Activated B cell treated with CpG ODN at 0.5 μM for 24 hours (primary cell): Measurements from ENCODE around the gene RBP4. TPM values are rescaled to one million over a fixed set of nuclear protein-coding genes. Genes with fewer than 3 reads are reported as not detected.

Experiments used
- ATAC-seq: fragments of 200-7000 bp; cut with Tn5 transposase; one replicate; pipeline ENCODE4 v1.10.0; 2021; ENCODE audit warnings: low read depth, mild to moderate bottlenecking, moderate library complexity
- CTCF ChIA-PET: fragments of 350-600 bp; sonication (Branson Sonifier 250); formaldehyde crosslinking; loops from one replicate; lab custom pipeline; 2021; ENCODE audit warnings: antibody characterized with exemption; lab: Charles Lee
- POLR2A ChIA-PET: fragments of 350-600 bp; sonication (Branson Sonifier 250); formaldehyde crosslinking; loops from one replicate; lab custom pipeline; 2021; ENCODE audit warnings: antibody characterized with exemption; lab: Charles Lee
- DNase-seq: peaks from one replicate; pipeline ENCODE4 v3.0.0; 2022
- H3K27ac Mint-ChIP-seq: one replicate; pipeline ENCODE4 v1.8.0; 2020; ENCODE audit warnings: mixed read lengths
- H3K27me3 Mint-ChIP-seq: one replicate; pipeline ENCODE4 v1.8.0; 2021; ENCODE audit warnings: mixed read lengths
- H3K36me3 Mint-ChIP-seq: one replicate; pipeline ENCODE4 v1.8.0; 2021; ENCODE audit warnings: low read depth, mixed read lengths
- H3K4me1 Mint-ChIP-seq: one replicate; pipeline ENCODE4 v1.8.0; 2021; ENCODE audit warnings: mixed read lengths
- H3K4me3 Mint-ChIP-seq: one replicate; pipeline ENCODE4 v1.8.0; 2020; ENCODE audit warnings: mild to moderate bottlenecking, mixed read lengths
- H3K9me3 Mint-ChIP-seq: one replicate; pipeline ENCODE4 v1.8.0; 2020; ENCODE audit warnings: mixed read lengths
- intact Hi-C: fragments of 100-400 bp; cut with micrococcal nuclease; formaldehyde crosslinking; loops from one replicate; pipeline ENCODE4 v1.15.1; 2024
- total RNA-seq: library from RNA; stranded (reverse); gene quantifications from 2 replicates; pipeline ENCODE4 v1.2.3, GENCODE V29; 2022
- TF ChIP-seq, protein P1 (sequence below): fragments of 200-600 bp; IDR thresholded peaks from one replicate; pipeline ENCODE4 v1.8.0; 2022; ENCODE audit warnings: antibody characterized with exemption, mild to moderate bottlenecking

Gene RBP4
- total RNA-seq, 1 donor from 2014 or later: not detected

DNA sequence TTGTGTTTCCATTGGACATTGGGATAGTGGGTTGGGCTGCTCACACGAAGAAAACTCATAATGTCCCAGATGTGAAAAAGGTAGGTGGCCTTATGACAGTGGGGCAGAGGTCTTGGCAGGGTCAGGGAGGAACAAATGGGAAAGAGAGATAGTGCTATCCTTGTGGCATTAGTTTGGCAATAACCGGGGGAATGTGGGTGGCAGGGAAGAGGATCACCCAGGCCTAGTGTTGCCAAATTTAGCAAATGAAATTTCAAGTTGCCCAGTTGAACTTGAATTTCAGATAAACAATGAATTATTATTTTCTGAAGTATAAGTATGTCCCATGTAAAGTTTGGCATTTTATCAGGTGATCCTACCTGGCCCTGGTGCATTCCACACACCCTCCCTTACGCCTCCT is 12.1 kb upstream of the RBP4 start:
- ChIA-PET POLR2A (no interaction called here), CTCF (no interaction called here)
- H3K36me3 Mint-ChIP-seq: no peaks in the 10 kb centered on the region
- ATAC-seq (no peak), DNase-seq (no peak)
- H3K4me3 Mint-ChIP-seq: no peak overlapping the region
- H3K27ac Mint-ChIP-seq: no peak overlapping the region
- peaks cover 8% of the 10 kb centered on the region for H3K4me1 Mint-ChIP-seq
- intact Hi-C loops: no loop called here
- H3K9me3 Mint-ChIP-seq: no peaks in the 10 kb centered on the region
- peaks cover 7% of the 10 kb centered on the region for H3K27me3 Mint-ChIP-seq
- TF ChIP-seq, protein P1, sequence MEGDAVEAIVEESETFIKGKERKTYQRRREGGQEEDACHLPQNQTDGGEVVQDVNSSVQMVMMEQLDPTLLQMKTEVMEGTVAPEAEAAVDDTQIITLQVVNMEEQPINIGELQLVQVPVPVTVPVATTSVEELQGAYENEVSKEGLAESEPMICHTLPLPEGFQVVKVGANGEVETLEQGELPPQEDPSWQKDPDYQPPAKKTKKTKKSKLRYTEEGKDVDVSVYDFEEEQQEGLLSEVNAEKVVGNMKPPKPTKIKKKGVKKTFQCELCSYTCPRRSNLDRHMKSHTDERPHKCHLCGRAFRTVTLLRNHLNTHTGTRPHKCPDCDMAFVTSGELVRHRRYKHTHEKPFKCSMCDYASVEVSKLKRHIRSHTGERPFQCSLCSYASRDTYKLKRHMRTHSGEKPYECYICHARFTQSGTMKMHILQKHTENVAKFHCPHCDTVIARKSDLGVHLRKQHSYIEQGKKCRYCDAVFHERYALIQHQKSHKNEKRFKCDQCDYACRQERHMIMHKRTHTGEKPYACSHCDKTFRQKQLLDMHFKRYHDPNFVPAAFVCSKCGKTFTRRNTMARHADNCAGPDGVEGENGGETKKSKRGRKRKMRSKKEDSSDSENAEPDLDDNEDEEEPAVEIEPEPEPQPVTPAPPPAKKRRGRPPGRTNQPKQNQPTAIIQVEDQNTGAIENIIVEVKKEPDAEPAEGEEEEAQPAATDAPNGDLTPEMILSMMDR: no peak

DNA sequence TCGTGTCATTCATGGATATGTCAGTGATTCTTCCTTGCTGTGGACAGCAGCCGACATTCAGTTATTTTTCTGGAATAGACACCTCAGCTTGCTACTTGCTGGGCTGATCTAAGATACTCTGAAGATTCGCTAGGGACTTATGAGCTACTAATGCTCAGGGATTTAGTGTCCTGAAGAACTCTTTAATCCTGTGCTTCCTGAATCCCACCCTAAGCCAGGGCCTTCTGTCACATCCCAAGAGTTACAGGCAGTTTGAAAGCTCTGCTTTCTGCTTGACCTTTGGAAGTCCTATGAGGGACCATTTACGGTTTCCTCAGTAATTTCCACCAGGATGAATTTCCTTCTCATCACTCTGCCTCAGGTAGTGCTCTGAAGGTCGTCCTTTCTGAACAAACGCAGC is 11.3 kb upstream of the RBP4 start, which contains the start of gene PDE6C:
Gene PDE6C (plus strand): TSS at position 227 of the 400 bp plus-strand sequence. CDS start 189 bp downstream, outside the sequence.
- no peak for DNase-seq
- peaks cover 8% of the 10 kb centered on the region for H3K4me1 Mint-ChIP-seq
- CTCF ChIA-PET: no interaction called here
- intact Hi-C loops: no loop called here
- H3K27ac Mint-ChIP-seq: no peak within 1 kb of the TSS
- peaks cover 6% of the 10 kb centered on the region for H3K9me3 Mint-ChIP-seq
- ATAC-seq: no peak
- H3K4me3 Mint-ChIP-seq: no peak within 1 kb of the TSS
- peaks cover 8% of the 10 kb centered on the region for H3K27me3 Mint-ChIP-seq
- TF ChIP-seq, protein P1: no peak
- H3K36me3 Mint-ChIP-seq: no peaks in the 10 kb centered on the region
- POLR2A ChIA-PET: no interaction called here

DNA sequence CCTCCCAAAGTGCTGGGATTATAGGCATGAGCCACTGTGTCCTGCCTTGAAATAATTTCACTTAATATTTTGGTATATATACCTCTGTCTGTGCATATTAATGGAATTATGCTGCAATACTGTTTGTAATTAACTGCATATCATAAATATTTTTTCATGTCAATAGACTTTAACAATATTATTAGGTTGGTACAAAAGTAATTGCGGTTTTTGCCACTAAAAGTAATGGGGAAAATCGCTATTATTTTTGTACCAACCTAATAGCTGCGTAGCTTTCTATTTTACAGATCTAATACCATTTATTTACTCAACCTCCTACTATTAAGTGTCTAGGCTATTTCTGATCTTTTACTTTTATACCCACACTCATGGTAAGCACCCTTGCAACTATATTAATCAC is 7.4 kb upstream of the RBP4 start:
- Mint-ChIP-seq H3K4me3 (no peak overlapping the region), H3K4me1 (no peaks in the 10 kb centered on the region), H3K36me3 (no peaks in the 10 kb centered on the region), H3K27ac (no peak overlapping the region), H3K27me3 (peaks cover 26% of the 10 kb centered on the region), H3K9me3 (peaks cover 11% of the 10 kb centered on the region)
- TF ChIP-seq, protein P1: no peak
- intact Hi-C loops: no loop called here
- ChIA-PET CTCF (no interaction called here), POLR2A (no interaction called here)
- ATAC-seq (no peak), DNase-seq (no peak)

DNA sequence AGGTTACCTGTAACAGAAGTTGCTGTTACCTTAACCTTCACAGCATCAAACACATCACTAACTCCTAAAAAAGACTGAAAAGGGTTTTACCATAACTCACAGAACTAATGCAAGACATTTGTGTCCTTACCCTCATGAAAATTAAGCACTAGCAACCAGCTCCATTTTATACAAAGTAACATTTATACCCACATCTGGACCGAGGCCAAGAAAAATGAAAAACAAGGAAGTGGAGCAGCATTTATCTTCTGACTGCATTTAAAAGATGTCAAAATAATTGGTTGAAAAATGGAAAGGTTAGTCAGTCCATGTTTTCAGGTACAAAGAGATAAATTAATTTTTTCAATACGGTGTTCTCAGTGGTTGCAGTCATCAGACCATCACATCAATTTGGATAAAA is 3.1 kb upstream of the RBP4 start:
- Mint-ChIP-seq H3K4me1 (no peaks in the 10 kb centered on the region), H3K4me3 (no peak overlapping the region), H3K27me3 (peaks cover 49% of the 10 kb centered on the region), H3K36me3 (no peaks in the 10 kb centered on the region), H3K9me3 (peaks cover 11% of the 10 kb centered on the region), H3K27ac (no peak overlapping the region)
- intact Hi-C loops: no loop called here
- POLR2A ChIA-PET: no interaction called here
- DNase-seq: no peak
- ATAC-seq: no peak
- TF ChIP-seq, protein P1: no peak
- CTCF ChIA-PET: no interaction called here

DNA sequence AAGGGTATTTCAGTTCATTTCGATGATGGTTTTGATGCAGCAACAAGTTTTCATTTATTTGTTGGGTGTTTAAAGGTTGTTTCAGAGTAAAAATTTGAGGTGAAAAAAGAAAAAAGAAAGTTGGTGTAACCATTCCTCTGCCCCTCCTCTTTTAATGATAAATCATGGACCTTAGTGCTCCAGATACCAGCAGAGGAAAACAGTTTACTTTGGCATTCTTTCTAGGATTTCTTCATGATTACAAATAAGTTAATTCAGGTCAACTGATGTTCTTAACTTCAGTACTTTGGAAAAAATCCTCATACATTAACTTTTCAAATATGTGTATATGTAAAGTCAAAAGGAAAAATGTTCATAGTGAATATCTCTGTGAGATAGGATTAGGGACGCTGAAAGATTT is 2.0 kb upstream of the RBP4 start:
- DNase-seq: no peak
- no peak overlapping the region for H3K27ac Mint-ChIP-seq
- H3K4me1 Mint-ChIP-seq: no peaks in the 10 kb centered on the region
- ATAC-seq: no peak
- intact Hi-C loops: no loop called here
- H3K9me3 Mint-ChIP-seq: peaks cover 11% of the 10 kb centered on the region
- TF ChIP-seq, protein P1: no peak
- POLR2A ChIA-PET: no interaction called here
- CTCF ChIA-PET: no interaction called here
- H3K27me3 Mint-ChIP-seq: peaks cover 51% of the 10 kb centered on the region
- H3K4me3 Mint-ChIP-seq: no peak overlapping the region
- no peaks in the 10 kb centered on the region for H3K36me3 Mint-ChIP-seq
